Left renal cortex interstitium (tissue), 4 donors: ENCODE data around the gene CD207. TPM values are rescaled to one million over a fixed set of nuclear protein-coding genes. Genes with fewer than 3 reads are reported as not detected.

Experiments used
- DNase-seq, 4 donors: peaks; one replicate each; pipeline ENCODE4 v3.0.0-alpha.2; 2013; ENCODE audit warnings: low read depth in 4 of 4, low spot score in 2 of 4, missing footprints in 1 of 4
- polyA plus RNA-seq, 4 donors: library from polyadenylated mRNA; unstranded; fragments of 120-200 nt; gene quantifications; one replicate each; pipeline ENCODE4 v1.2.1, GENCODE V29; 2013; ENCODE audit not compliant: insufficient read length in 4 of 4

Gene CD207
- polyA plus RNA-seq, 4 donors: 0.06 to 0.08 TPM; not detected in 2

DNA sequence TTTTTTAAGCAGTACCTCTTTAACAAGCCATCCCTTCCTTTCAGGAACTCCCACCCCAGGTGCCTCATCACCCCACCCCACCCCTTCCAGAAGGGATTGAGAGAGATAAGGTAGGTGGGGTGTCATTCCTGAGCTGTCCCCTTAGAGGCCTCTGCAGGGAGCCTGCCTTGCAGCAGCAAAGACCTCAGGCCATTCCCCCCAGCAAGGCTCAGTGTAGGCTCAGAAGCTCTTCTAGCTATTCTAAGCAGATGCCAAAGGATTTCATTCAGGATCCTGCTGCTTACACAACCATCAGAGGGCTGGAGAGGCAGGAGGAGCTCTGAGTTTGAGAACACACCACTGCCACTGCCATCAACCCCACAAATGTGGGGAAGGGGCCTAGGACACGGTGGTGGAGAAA, 39.4 kb downstream of the CD207 start:
- no peak for DNase-seq

GRCh38 chr2:70795164-70795995, 40.2 kb downstream of the CD207 start:
- DNase-seq: no peak

GRCh38 chr2:70793450-70793849, 42.2 kb downstream of the CD207 start:
- no peak for DNase-seq

DNA sequence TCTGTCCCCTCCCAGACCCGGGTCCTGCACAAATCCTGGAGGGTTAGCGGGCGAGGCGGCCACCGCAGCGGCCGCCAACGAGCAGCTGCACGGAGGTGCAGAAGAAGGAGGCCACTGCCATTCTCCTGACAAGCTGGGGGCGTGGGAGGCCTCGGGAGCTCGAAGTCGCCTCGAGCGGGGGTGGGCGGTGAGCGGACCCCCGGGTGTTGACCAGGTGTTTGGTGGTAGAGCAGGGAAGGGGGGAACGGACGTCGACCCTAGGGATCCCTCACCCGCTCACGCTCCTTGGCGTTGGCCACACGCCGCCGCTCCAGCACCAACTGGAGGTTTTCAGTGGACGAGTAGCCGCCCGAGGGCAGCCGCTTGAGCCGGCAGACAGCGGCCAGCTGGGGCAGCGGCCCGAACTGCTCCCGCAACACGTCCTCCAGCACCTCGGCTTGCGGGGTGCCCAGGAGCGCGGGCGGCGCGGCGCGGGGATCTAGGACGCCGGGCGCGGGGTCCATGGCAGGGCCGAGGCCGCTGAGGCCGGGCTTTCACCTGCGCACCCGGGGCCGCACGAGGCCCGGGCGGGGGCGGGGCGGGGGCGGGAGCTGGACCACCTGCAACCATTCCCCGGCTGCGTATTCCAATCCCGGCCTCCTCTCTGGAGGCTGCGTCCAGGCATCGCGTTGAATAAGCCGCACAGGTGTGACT, 45.3 kb downstream of the CD207 start, which contains the start of gene FIGLA:
TSS of gene FIGLA (minus strand) at position 508 of the 693 bp plus-strand sequence. CDS start at position 503, 5 bp downstream.
- no peak for DNase-seq

DNA sequence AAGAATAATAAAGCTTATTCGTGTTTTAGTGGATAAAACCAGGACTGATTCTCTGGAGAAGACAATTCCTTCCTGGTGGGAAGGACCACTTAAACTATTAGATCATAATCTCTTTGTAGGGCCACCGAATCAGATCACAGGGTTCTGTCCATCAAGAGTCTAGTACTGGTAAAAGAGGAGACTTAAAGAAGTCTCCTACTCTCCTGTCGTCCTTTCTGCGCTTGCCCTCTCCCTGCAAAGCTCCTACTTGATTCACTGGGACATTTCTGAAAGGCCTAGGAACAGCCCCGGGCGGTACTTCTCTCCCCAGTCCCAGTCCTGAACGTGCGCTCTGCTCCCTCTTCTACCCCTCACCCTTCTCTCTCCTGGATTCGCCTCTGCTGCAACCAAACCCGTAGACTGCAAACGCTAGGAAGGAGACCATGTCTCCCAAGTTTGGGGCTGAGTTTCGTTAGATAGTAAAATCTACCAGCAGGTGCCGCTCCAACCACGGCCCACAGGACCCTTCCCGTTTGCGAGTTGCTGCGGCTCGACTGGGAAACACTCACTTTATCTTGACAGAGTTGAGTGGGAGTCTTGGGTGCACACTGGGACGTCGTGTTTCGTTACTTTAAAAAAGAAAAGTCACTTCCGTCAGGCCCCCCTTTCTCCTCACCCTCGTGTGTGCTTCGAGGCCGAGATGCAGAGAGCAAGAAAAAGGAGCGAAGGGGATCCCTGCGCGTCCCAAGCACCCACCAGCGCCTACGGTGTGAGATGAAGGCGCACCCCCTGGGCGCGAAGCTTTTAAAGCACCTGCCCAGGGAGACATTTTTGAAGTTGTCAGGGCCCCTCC, 46.1 kb downstream of the CD207 start:
- peak in 1 of 4 donors; percentile 42 for DNase-seq

GRCh38 chr2:70785137-70785911, 50.3 kb downstream of the CD207 start:
- DNase-seq: no peak

- DNase-seq: no peak
These were observed 51.3 kb downstream of the CD207 start for GRCh38 chr2:70784320-70784719.

Other genes with a start within 250 kb of the CD207 start
- gene ADD2, start 67.6 kb downstream of the CD207 start, polyA plus RNA-seq: 1 to 10 TPM; 4.2 to 7.5 (median 6.1) TPM
- gene FIGLA, start 45.2 kb downstream of the CD207 start, polyA plus RNA-seq: not detected
- gene CLEC4F, start 15.2 kb downstream of the CD207 start, polyA plus RNA-seq: under 1 TPM in 2 of 4 donors, not detected in 2; 0.06 to 0.08 TPM
- gene VAX2, start 64.8 kb upstream of the CD207 start, polyA plus RNA-seq: 1 to 10 TPM in 1 of 4 donors, under 1 TPM in 2, not detected in 1; 0.38 to 1.0 (median 0.96) TPM
- 10 to 100 TPM; 67.2 to 92.1 (median 80.4) TPM for gene ATP6V1B1, start 100.1 kb upstream of the CD207 start, polyA plus RNA-seq
- 1 to 10 TPM in 3 of 4 donors, under 1 TPM in 1; 0.68 to 1.8 (median 1.4) TPM for gene ANKRD53, start 142.8 kb upstream of the CD207 start, polyA plus RNA-seq
- 10 to 100 TPM; 51.1 to 59.2 (median 52.3) TPM for gene TEX261, start 159.1 kb upstream of the CD207 start, polyA plus RNA-seq
- 100 to 1,000 TPM in 1 of 4 donors, 10 to 100 TPM in 3; 74.2 to 108 (median 93.2) TPM for gene NAGK, start 232.8 kb upstream of the CD207 start, polyA plus RNA-seq